Measurements from ENCODE around the gene EHD2. TPM values are rescaled to one million over a fixed set of nuclear protein-coding genes. Genes with fewer than 3 reads are reported as not detected.

EHD2 gene
- total RNA-seq, 1 experiment from 2014 or later: 60.5 TPM

DNA sequence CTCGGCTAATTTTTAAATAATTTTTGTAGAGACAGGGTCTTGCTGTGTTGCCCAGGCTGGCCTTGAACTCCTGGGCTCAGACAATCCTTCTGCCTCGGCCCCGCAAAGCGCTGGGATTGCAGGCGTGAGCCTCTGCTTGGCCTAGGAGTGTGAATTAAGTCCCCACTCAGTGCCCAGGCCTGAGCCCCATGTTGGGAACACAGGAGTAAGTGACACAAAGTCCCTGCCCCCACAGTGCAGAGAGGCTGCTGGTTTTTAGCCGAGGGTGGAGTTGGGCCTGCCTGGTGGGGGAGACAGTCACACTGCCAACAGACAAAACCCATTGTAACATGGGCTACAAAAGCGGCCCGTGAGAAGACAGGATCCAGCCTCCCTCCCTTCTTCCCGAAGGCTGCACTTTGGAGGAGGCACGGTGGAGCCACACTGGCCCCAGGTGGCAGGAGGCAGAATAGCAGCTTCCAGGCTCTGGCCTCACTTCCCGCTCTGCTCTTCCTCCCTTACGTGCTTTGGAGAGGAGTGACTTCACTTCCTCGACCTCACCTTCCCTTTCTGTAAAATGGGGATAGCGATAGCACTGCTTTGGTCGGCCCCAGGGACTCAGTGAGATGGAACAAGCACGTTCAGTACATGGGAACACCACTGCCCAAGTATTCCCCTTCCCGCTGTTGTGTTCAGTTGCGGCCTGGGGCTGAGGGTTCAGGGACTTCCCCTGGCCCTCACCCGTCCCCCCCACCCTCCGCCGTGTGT is 15.2 kb upstream of the EHD2 start:
- intact Hi-C loops (cut with micrococcal nuclease): loop anchor here (1.0 to 10.0 kb wide), 4 partner anchors 96 to 403 kb away; partner anchors contain the start of gene NAPA
- no peaks in the 10 kb centered on the region for H3K79me2 ChIP-seq (ENCODE audit: insufficient read depth, low read length)
- H3K9ac ChIP-seq (ENCODE audit: low read length): peak overlapping the region; percentile 35; the same call in 1 of the 2 replicates
- peak overlapping the region; percentile 51; the same call in 1 of the 2 replicates for H3K4me2 ChIP-seq (ENCODE audit: low read length)
- ChIA-PET POLR2A (interaction anchor here (0.9 kb wide), 1 partner anchor 261 kb away, joined by 3 read pairs; no protein-coding TSS in a partner anchor), CTCF (interaction anchor here (1.5 to 3.1 kb wide), 9 partner anchors 9 to 273 kb away, joined by 5 to 38 read pairs (median 7); partner anchors contain the start of genes EHD2 and KPTN), RAD21 (ENCODE audit: low non-redundant PET in 1 of 2, low total read pairs in 2 of 2, uncharacterized antibody in 2 of 2, unreplicated experiment in 2 of 2) (interaction anchor here (0.7 to 1.5 kb wide), 3 partner anchors 8 to 262 kb away, joined by 3 to 8 read pairs (median 3); no protein-coding TSS in a partner anchor)
- peak; percentile 89 for ATAC-seq
- peak overlapping the region; percentile 49 for H3K27ac ChIP-seq (ENCODE audit: low read depth, low read length)
- no peak overlapping the region for H3K4me3 ChIP-seq (replicated peaks in 1 of 2; ENCODE audit: low read depth in 1 of 2, low read length in 2 of 2)
- peaks cover 7 to 8% of the 10 kb centered on the region in 2 experiments; a peak in 3 of 4 replicates for H3K36me3 ChIP-seq (ENCODE audit: control insufficient read depth in 1 of 2, insufficient read depth in 2 of 2, low read length in 2 of 2)
- peak; percentile 68 for DNase-seq (ENCODE audit: low read depth, low spot score)
- TF ChIP-seq ZFX (IDR thresholded peaks at IDR 0.05): no peak
- TF ChIP-seq POLR2AphosphoS5 (IDR thresholded peaks at IDR 0.05; ENCODE audit: low read depth, low read length): no peak
- TF ChIP-seq CBX3 (IDR thresholded peaks at IDR 0.05; ENCODE audit: low read depth): peak; percentile 56; the same call in 1 of the 2 replicates
- no peak for TF ChIP-seq EZH2 (IDR thresholded peaks at IDR 0.05)
- TF ChIP-seq, protein P1, sequence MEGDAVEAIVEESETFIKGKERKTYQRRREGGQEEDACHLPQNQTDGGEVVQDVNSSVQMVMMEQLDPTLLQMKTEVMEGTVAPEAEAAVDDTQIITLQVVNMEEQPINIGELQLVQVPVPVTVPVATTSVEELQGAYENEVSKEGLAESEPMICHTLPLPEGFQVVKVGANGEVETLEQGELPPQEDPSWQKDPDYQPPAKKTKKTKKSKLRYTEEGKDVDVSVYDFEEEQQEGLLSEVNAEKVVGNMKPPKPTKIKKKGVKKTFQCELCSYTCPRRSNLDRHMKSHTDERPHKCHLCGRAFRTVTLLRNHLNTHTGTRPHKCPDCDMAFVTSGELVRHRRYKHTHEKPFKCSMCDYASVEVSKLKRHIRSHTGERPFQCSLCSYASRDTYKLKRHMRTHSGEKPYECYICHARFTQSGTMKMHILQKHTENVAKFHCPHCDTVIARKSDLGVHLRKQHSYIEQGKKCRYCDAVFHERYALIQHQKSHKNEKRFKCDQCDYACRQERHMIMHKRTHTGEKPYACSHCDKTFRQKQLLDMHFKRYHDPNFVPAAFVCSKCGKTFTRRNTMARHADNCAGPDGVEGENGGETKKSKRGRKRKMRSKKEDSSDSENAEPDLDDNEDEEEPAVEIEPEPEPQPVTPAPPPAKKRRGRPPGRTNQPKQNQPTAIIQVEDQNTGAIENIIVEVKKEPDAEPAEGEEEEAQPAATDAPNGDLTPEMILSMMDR (IDR thresholded peaks at IDR 0.05 in 2 of 3, conservative IDR thresholded peaks at IDR 0.05 in 1 of 3; ENCODE audit: borderline replicate concordance in 1 of 3, insufficient read depth in 1 of 3, low read depth in 2 of 3, low read length in 2 of 3): peak; percentile 92 to 99 (median 99)
- TF ChIP-seq YY1 (IDR thresholded peaks at IDR 0.05; ENCODE audit: extremely low read depth, insufficient replicate concordance, low read depth, low read length): peak; percentile 40
- peak; percentile 99 for TF ChIP-seq RAD21 (IDR thresholded peaks at IDR 0.05; ENCODE audit: low read depth)
- no peak for TF ChIP-seq SIN3A (IDR thresholded peaks at IDR 0.05; ENCODE audit: low read depth)
- TF ChIP-seq TCF7L2 (IDR thresholded peaks at IDR 0.05; ENCODE audit: borderline replicate concordance, extremely low read depth, insufficient read depth, insufficient read length): no peak
- TF ChIP-seq EZH2phosphoT487 (IDR thresholded peaks at IDR 0.05; ENCODE audit: borderline replicate concordance): no peak
- no TSS peak for BruUV-seq (replicated peaks)
- H3K9me3 ChIP-seq (ENCODE audit: control insufficient read depth in 1 of 2, insufficient read depth in 1 of 2, low read depth in 1 of 2, low read length in 2 of 2): no peaks in the 10 kb centered on the region
- H2AFZ ChIP-seq (ENCODE audit: low read depth, low read length, poor library complexity, severe bottlenecking): no peak overlapping the region
- H3K27me3 ChIP-seq (ENCODE audit: insufficient read depth, low read length): no peaks in the 10 kb centered on the region
- no peaks in the 10 kb centered on the region for H4K20me1 ChIP-seq (ENCODE audit: insufficient read depth)
- peaks cover 3 to 8% of the 10 kb centered on the region in 2 experiments; a peak in 3 of 4 replicates for H3K4me1 ChIP-seq (ENCODE audit: control insufficient read depth in 1 of 2, insufficient read depth in 2 of 2, low read length in 2 of 2)
- no peaks in the 10 kb centered on the region for H3K9me2 ChIP-seq (ENCODE audit: insufficient read depth)

Measured in HCT116 (cell line).